ENCODE measurements around the gene SLC4A8.

DNA sequence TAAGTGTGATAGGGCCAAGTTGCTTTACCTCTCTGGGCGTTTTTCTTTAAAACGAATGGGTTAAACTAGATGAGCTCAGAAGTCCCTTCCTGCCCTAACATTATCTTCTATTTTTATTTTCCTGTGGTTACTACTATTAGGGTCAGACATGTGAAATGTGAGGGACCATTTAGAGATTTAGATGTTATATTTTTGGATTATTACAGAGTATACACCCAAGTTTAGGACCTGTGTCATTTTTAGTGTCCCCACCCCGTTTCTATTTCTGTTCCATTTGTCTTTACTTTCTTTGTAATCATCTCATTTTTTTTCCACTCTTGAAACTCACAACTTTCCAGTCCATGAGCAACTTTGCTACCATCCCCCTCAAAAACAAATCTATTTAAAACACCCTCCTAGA lies 56.3 kb downstream of the SLC4A8 start:
- TF ChIP-seq FOS (IDR thresholded peaks at IDR 0.05; ENCODE audit: borderline replicate concordance, insufficient read depth, low read length) (no peak), EZH2 (IDR thresholded peaks at IDR 0.05; ENCODE audit: borderline replicate concordance, low read depth, low read length, severe bottlenecking) (no peak), POLR2AphosphoS5 (IDR thresholded peaks at IDR 0.05; ENCODE audit: insufficient read depth, low read depth, low read length) (no peak), POLR2A (IDR thresholded peaks at IDR 0.05; ENCODE audit: low read depth, low read length) (no peak)
- TF ChIP-seq, protein P1, sequence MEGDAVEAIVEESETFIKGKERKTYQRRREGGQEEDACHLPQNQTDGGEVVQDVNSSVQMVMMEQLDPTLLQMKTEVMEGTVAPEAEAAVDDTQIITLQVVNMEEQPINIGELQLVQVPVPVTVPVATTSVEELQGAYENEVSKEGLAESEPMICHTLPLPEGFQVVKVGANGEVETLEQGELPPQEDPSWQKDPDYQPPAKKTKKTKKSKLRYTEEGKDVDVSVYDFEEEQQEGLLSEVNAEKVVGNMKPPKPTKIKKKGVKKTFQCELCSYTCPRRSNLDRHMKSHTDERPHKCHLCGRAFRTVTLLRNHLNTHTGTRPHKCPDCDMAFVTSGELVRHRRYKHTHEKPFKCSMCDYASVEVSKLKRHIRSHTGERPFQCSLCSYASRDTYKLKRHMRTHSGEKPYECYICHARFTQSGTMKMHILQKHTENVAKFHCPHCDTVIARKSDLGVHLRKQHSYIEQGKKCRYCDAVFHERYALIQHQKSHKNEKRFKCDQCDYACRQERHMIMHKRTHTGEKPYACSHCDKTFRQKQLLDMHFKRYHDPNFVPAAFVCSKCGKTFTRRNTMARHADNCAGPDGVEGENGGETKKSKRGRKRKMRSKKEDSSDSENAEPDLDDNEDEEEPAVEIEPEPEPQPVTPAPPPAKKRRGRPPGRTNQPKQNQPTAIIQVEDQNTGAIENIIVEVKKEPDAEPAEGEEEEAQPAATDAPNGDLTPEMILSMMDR (IDR thresholded peaks at IDR 0.05; ENCODE audit: extremely low read depth in 1 of 2, insufficient read depth in 1 of 2, low read depth in 1 of 2, low read length in 2 of 2) = no peak
